Measurements from ENCODE around the gene FRMD3.

GRCh38 chr9:83505282-83505681, 32.9 kb downstream of the FRMD3 start:
- no peak for TF ChIP-seq ELF4 (IDR thresholded peaks at IDR 0.05)
- no peak for TF ChIP-seq SUZ12 (IDR thresholded peaks at IDR 0.05)
- TF ChIP-seq L3MBTL2 (conservative IDR thresholded peaks at IDR 0.05), result no peak
- TF ChIP-seq LEF1 (IDR thresholded peaks at IDR 0.05; ENCODE audit: borderline replicate concordance), result no peak
- TF ChIP-seq NFRKB (IDR thresholded peaks at IDR 0.05), result no peak
- TF ChIP-seq ZNF384 (IDR thresholded peaks at IDR 0.05), result no peak

Data from HEK293T (cell line).